K562 (cell line): ENCODE measurements around the gene EIF3C.
"Not testable (repeated sequence)": the region's sequence is repeated elsewhere in the genome, so short reads cannot be mapped to it uniquely, and the experiment has no call there.

ENCODE experiments used
- PRMT5 ChIP-seq: sonication (generic); formaldehyde crosslinking; IDR thresholded peaks from 2 replicates; pipeline ENCODE4 v1.5.0; 2020; ENCODE audit warnings: missing genetic modification reagents
- TAF1 ChIP-seq: IDR thresholded peaks from 2 replicates; pipeline ENCODE4 v1.6.1; 2011; ENCODE audit warnings: mild to moderate bottlenecking, low read length, moderate library complexity; ENCODE audit not compliant: insufficient read depth, control insufficient read depth, severe bottlenecking; ENCODE audit errors: extremely low read depth
- ZFPM2 ChIP-seq: fragments of 250-450 bp; sonication (Bioruptor Pico); IDR thresholded peaks from 2 replicates; pipeline ENCODE4 v1.5.1; 2022; ENCODE audit warnings: mild to moderate bottlenecking
- ZNF384 ChIP-seq: IDR thresholded peaks from 2 replicates; pipeline ENCODE4 v1.6.1; 2012; ENCODE audit warnings: low read depth, low read length, improper control_type of control experiment

DNA sequence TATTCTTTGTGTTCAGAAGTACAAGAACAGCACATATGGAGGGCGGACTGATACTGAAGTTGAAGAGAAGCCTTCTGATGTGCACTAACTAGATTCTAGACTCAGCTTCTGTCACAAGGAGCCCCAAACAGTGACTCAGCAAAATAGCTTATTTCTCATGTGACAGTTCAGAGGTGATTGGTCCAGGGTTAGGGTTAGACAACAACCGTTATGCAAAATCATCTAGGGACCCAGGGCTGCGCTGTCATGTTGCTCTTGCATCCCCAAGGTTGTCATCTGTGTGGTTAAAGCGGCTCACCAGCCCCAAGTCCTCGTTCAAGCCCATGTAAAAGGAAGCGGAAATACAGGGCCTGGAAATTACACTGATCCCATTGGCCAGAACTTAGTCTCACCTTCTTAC lies 70.4 kb downstream of the EIF3C start:
- not testable (repeated sequence) for TF ChIP-seq TAF1; PRMT5 (CRISPR knock-in tag); ZFPM2; ZNF384
